Astrocyte of the hippocampus (primary cell): ENCODE results near the gene CWF19L2.
"Not testable (repeated sequence)": the region's sequence is repeated elsewhere in the genome, so short reads cannot be mapped to it uniquely, and the experiment has no call there.

Experiments
- DNase-seq: peaks from one replicate; pipeline ENCODE4 v3.0.0; 2011; ENCODE audit warnings: low read depth, low spot score

The CWF19L2 gene

DNA sequence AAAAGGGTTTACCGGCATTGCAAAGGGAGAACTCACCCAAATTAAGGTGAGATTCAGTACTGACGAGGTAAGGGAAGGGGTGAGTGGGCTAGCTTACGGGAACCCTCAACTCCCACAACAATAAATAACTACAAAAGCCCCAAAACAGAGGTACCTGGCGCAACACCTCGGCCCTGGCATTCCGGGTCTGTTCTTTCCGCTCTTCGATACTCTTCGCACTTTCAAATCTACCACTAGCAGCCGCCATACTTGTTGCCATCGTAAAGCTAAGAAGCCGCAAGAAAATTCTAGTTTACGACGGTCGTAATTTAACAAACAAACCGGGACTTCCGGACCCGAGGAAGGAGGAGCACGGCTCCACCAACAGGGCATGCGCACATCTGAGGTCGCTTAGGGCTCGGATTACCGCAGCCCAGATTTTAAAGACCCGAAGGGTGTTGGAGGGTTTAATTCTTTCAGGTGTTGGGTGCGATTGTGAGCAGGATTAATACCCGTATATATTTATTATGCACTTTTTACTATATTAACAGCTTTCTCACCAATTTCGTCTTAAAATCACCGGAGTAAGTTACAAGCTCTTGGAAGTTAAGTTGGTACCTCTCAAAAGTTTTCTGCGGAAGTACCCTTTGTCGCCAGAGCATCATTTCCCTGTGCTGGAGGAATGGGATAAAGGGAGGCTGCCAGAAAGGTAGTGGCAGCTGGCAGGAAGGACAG, at the start of gene CWF19L2:
TSS of gene CWF19L2 (minus strand) at position 268 of the 714 bp plus-strand sequence. CDS start at position 259, 9 bp downstream.
- peak; percentile 97 for DNase-seq

DNA sequence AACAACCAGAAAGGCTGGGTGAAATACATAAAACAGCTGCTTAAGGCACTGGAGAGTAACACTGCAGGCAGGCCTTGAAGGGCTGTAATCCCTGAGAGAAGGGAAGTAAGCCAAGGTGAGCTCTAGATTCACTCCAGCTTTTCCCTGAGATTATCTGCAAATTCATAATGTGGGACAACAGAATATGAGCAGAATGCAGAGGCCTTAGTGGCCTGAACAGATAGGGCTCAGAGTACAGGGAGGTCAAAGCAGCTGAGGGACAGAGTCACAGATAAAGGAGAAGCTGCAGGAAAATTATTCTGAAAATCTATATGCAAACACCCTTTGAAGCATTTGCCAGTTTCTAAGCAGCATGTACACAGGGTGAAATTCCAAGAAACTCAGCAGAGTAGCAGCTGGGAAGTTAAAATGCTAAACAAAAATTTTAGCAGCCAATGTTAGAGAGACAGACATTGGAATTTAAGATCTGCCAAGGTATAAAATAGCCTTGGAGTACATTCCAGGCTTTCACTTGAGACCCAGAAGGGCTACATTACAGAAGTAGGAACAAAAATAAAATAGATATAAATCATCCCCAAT, 48.1 kb upstream of the CWF19L2 start:
- no peak for DNase-seq

GRCh38 chr11:107504981-107505380, 47.4 kb upstream of the CWF19L2 start:
- no peak for DNase-seq

GRCh38 chr11:107501713-107502112, 44.1 kb upstream of the CWF19L2 start:
- DNase-seq, result no peak

DNA sequence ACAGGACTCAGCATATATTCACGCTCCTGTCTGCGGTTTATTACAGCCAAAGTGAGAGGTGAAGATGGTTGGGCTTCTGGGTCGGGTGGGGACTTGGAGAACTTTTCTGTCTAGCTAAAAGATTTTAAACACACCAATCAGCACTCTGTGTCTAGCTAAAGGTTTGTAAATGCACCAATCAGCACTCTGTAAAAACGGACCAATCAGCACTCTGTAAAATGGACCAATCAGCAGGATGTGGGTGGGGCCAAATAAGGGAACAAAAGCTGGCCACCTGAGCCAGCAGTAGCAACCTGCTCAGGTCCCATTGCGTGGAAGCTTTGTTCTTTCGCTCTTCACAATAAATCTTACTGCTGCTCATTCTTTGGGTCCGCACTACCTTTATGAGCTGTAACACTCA, 39.7 kb upstream of the CWF19L2 start:
- not testable (repeated sequence) for DNase-seq

DNA sequence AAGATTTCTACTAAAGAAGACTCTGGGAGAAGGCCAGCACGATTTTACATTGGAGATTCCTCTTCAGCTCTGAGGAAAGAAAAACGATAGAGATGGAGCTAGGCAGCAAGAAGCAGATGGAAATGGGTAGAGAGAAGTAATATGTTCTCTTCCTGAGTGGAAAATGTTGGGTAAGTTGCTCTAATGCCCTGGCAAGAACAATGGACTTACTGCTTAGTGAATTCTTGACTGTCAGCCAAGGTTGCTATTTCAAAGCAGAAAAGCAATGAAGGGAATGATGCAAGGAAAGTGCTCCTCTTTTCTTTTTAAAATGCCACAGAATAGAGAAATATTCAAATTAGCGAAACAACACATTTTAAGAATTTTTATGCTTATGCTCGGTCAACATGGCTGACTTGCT, 38.4 kb upstream of the CWF19L2 start:
- DNase-seq, result peak; percentile 91

DNA sequence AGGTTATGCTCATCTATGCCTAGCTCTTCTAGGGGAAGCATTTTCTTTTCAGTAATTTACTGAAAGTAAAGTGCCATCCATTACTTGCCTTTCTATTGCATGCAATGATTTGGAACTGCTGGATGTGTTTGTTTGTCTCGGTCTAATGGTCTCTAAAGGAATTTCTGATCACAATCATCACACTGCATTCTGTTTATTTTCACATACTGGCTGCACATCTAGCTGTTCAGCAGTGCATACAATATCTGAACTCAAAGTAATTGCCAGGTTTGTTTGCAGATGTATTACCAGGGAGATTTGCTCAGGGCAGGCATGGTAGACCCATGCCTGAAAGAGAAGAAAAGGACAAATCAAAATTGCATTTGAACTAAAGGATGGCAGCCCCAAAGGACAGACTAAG, 36.4 kb upstream of the CWF19L2 start:
- peak; percentile 20 for DNase-seq

DNA sequence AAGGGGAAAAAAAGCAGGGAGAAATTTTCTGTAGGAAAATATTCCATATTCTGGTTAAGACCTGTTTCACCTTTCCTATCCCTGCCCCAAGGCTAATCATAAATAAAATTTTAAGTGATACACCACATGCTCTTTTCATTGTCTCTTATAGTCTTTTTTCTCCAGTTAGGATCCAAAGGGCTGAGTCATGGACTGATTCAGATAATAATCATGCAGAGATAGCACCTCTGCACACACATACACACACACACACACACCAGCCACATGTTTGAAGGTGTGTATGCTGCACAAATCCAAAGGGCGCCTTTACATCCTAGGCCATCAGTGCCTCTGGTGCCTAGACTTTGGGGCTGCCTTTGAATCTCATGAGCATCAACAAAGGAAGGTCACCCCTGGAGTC, 35.5 kb upstream of the CWF19L2 start:
- peak; percentile 31 for DNase-seq

- no peak for DNase-seq
Measured at GRCh38 chr11:107490836-107491235, 33.2 kb upstream of the CWF19L2 start.

- DNase-seq, result no peak
Measured at GRCh38 chr11:107482234-107482633, 24.6 kb upstream of the CWF19L2 start.

DNA sequence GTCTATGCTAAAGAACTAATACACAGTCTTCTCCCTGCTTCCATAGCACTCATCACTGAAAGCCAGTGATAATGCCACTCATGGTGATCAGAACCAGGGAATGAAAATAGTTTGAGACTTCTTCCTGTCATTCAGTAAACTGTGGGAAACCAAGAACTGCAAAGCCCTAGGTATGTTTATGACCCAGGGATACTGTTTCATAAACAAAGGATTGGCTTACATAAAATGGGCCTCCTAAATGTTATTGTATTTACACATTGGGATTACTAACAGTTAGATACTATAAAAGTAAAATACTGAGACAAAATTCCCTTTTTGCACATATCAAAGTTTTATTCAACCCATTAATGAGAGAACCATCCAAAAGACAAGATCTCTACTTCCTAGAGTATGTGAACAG, 21.3 kb upstream of the CWF19L2 start:
- DNase-seq, result no peak

DNA sequence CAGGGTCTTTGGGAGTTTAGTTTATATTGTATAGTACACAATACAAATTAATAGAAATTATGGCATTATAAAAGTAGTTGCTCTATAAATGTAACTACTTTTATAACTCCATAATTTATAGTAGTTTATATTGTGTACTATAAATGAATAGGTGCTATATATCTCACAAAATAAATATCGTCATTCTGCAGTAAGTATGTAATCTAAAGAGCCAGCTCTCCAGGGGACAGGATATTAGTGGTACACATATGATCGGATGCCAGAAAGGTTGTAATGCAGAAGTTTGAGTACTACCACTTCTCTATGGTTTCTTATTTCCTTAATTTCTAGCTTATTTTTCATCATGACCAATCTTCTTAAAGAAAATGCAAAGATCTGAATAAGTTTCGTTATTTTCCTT, 20.2 kb upstream of the CWF19L2 start:
- no peak for DNase-seq

DNA sequence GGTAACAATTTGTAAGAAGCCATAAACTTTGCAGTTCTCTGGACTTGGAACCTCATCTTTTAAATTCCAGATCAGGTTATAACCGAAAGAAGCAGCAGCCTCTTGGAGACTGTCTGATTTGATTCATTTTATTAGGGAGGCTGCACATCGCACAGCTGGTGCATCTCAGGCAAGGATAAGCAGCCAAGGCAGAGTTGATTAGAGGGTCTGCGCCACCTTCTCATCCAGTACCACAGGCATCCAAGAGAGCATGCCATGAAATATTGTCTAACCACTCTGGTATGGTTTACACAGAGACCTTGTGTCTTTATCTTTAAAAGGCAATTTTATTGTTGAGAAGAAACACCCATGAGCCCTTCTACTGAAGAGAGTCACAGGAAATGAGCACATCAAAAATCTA, 16.2 kb upstream of the CWF19L2 start:
- peak; percentile 23 for DNase-seq

DNA sequence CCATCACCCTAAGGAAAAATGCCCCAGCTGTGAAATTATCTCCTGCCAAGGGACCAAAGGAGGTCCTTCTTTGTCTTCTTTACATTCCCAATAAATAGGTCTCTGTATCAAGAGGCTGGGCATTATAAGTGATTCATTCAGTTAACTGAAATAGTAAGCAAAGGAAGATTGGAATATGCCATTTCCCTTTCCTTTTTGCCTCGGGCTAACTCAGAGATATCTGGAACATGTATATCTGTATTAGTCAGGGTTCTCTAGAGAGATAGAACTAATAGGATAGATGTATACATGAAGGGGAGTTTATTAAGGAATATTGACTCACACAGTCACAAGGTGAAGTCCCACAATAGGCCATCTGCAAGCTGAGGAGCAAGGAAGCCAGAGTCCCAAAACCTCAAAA, 15.3 kb upstream of the CWF19L2 start:
- no peak for DNase-seq

DNA sequence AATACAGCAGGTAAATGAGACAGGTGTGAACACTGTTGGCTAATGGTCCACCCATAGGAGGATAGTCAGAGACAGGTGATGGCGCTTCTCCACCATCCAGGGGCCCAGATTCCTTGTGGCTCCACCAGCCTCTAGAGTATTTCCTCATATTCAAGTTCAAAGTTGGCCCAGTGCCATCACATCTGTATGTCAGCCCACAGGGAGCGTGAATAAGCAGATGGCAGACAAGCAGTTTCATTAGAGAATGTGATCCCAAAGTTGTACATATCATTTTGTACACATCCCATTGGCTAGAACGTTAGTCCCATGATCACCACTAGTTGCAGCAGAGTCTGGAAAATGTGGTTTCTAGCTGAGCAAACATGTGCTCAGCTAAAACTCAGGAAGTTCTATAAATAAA, 11.0 kb upstream of the CWF19L2 start:
- no peak for DNase-seq

DNA sequence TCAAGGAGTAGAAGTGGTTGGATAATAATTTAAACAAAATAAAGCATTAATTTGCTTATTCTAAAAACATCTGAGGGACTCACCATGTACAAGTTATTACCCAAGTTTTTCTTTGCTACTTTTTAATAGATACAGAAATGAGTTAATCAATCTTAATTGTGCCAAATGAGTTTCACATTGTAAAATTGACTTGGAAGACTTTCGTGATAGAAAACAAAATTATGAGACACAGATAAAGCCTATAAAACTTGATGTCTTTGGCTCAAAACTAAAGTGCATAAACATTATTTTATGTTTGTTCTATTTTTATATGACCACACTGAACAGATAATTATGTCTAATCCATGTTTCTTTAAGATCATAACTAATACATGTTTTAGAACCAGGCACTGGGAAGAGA, 10.1 kb upstream of the CWF19L2 start:
- DNase-seq, result no peak

DNA sequence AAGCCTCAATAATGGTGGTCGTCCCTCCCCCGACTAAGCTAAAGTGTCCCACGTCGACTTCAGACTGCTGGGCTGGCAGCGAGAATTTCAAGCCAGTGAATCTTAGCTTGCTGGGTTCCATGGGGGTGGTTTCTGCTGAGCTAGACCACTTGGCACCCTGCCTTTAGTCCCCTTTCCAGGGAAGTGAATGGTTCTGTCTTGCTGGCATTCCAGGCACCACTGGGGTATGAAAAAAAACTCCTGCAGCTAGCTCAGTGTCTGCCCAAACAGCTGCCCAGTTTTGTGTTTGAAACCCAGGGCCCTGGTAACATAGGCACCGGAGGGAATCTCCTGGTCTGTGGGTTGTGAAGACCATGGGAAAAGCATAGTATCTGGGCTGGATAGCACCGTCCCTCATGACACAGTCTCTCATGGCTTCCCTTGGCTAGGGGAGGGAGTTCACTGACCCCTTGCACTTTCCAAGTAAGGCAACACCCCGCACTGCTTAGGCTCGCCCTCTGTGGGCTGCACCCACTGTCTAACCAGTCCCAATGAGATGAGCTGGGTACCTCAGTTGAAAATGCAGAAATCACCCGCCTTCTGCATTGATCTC, 8.7 kb upstream of the CWF19L2 start:
- not testable (repeated sequence) for DNase-seq

GRCh38 chr11:107457205-107457557, 444 bp downstream of the CWF19L2 start:
- DNase-seq, result peak; percentile 24

DNA sequence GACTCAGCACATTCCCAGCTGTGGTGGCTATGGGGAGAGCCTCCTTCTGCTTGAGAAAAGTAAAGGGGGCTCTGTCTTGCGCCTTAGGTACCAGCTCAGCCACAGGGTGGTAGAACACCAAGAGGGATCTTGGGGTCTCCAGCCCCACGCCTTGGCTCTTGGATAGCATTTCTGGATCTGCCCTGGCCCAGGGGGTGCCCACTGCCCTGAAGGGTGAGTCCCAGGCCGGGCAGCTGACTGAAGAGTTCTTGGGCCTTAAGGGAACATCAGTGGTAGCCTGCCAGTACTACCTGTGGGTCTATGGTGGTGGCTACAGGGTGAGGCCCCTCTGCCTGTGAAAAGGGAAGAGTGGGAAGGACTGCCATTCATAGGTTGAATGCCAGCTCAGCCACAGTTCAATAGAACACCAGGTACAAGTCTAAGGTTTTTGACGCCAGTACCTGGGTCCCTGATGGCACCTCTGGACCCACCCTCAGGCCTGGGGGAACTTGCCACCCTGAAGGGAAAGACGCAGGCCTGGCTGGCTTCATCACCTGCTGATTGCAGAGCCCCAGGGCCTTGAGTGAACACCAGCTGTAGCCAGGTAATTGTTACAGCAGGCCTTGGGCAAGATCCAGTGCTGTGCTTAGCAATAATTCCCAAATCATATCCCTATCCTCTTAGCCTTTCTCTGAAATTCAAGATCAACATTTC, 3.9 kb downstream of the CWF19L2 start:
- no peak for DNase-seq

DNA sequence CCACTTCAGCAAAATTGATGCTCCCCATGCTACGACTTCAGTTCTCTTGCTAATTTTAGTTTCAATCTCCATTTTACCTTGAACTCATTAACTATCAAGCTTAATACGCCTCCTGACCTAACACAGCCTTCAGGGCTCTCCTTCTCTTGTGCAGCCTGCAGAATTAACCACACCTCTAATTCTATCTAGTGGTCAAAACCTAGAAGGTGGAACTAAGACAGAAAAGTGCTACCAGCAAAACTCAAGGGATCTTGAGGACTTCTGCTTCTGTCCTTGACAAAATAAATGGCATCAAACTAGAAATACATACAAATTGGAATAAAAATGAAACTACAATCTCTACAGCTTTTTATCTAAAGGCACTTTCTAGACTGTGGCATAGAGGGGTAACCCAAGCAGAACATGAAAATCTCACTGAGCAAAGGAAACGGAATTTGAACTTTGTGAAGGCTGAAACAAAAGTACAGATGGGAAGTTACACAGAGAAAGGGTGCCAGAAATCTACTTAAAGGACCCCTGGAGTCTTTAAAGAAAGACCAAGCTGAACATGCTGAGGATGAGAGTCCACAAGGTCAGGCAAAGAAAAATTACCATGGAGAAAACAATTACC, 10.7 kb downstream of the CWF19L2 start:
- DNase-seq, result no peak

DNA sequence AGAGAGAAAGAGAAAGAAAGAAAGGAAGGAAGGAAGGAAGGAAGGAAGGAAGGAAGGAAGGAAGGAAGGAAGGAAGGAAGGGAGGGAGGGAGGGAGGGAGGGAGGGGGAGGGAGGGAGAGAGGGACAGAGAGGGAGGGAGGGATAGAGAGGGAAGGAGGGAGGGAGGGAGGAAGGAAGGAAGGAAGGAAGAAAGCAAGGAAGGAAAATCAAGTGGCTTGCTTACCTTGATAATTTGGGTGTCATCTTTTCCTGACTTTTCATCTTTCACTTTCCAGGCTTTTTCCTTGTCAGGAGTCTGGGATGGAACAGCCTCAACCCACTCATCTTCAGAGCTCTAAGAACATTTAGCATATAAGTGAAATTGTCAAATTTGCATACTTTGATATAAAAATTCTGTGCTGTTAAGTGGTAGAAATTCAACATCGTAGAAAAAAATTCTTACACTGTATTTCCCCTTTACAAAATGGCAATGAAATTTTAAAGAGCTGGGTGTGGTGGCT, 14.9 kb downstream of the CWF19L2 start:
- no peak for DNase-seq

DNA sequence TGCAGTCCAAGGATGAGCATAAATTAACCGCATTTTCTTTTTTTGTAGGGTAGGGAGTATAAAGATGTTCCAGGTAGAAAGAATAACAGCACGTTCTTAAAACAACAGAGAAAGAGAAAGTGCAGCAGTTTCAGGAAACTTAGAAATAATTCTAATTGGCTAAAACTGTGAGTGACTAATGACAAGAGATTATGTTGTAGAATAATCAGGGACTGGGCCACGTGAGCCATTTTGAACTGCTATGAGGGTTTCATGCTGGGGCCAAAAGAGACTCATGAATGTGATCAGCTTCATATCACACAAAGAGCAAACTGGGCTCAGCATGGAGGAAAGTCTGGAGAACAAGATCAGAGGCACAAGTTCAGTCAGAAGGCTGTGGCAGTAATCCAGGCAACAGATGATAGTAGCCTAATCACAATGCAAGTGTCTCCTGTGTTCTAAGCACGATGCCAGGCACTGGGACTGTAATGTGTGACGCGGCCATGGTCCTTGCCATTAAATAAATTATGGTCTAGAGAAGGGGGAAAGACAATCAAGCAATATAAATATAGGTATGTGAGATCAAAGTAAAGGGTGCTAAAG, 17.9 kb downstream of the CWF19L2 start:
- DNase-seq, result no peak
